LoVo (cell line): ENCODE data around the gene PRMT7.

ENCODE experiments used
- DNase-seq: peaks from one replicate; pipeline ENCODE4 v3.0.0-alpha.2; 2016; ENCODE audit warnings: low spot score

PRMT7 gene

GRCh38 chr16:68376590-68376989, 65.8 kb downstream of the PRMT7 start:
- no peak for DNase-seq

GRCh38 chr16:68377221-68377620, 66.4 kb downstream of the PRMT7 start:
- DNase-seq: no peak

- no peak for DNase-seq
Observed at GRCh38 chr16:68377667-68378393, 67.0 kb downstream of the PRMT7 start.

- no peak for DNase-seq
Observed at GRCh38 chr16:68378436-68379415, 67.9 kb downstream of the PRMT7 start.

GRCh38 chr16:68379472-68380347, 68.9 kb downstream of the PRMT7 start:
- DNase-seq: no peak

GRCh38 chr16:68380348-68380670, 69.5 kb downstream of the PRMT7 start:
- no peak for DNase-seq

GRCh38 chr16:68380676-68381362, 70.0 kb downstream of the PRMT7 start:
- DNase-seq: no peak

GRCh38 chr16:68381363-68381724, 70.5 kb downstream of the PRMT7 start:
- DNase-seq: no peak

GRCh38 chr16:68382296-68382718, 71.5 kb downstream of the PRMT7 start:
- DNase-seq: no peak

- DNase-seq: no peak
Observed at GRCh38 chr16:68383858-68384257, 73.0 kb downstream of the PRMT7 start.

- no peak for DNase-seq
Observed at GRCh38 chr16:68384288-68385161, 73.7 kb downstream of the PRMT7 start.

GRCh38 chr16:68385371-68385770, 74.6 kb downstream of the PRMT7 start:
- DNase-seq: no peak

GRCh38 chr16:68386628-68387027, 75.8 kb downstream of the PRMT7 start:
- DNase-seq: peak; percentile 62

- DNase-seq: no peak
Observed at GRCh38 chr16:68387301-68387700, 76.5 kb downstream of the PRMT7 start.

GRCh38 chr16:68388124-68388523, 77.3 kb downstream of the PRMT7 start:
- DNase-seq: no peak

GRCh38 chr16:68389006-68389405, 78.2 kb downstream of the PRMT7 start:
- no peak for DNase-seq

- no peak for DNase-seq
Observed at GRCh38 chr16:68389750-68390371, 79.0 kb downstream of the PRMT7 start.

GRCh38 chr16:68393333-68393732, 82.5 kb downstream of the PRMT7 start:
- DNase-seq: no peak

- DNase-seq: no peak
Observed at GRCh38 chr16:68395167-68395786, 84.5 kb downstream of the PRMT7 start.

GRCh38 chr16:68395815-68396214, 85.0 kb downstream of the PRMT7 start:
- DNase-seq: no peak
